Activated naive CD8-positive, alpha-beta T cell (primary cell): ENCODE results near the gene RRP15.
"Not testable (repeated sequence)": the region's sequence is repeated elsewhere in the genome, so short reads cannot be mapped to it uniquely, and the experiment has no call there.

Source experiments
- H3K27ac Mint-ChIP-seq: one replicate; pipeline ENCODE4 v1.8.0; 2021; ENCODE audit warnings: mixed read lengths
- H3K27me3 Mint-ChIP-seq: one replicate; pipeline ENCODE4 v1.8.0; 2021; ENCODE audit warnings: mixed read lengths
- H3K36me3 Mint-ChIP-seq: one replicate; pipeline ENCODE4 v1.8.0; 2021; ENCODE audit warnings: mixed read lengths
- H3K4me1 Mint-ChIP-seq: one replicate; pipeline ENCODE4 v1.8.0; 2021; ENCODE audit warnings: low read depth, mixed read lengths
- H3K4me3 Mint-ChIP-seq: one replicate; pipeline ENCODE4 v1.8.0; 2021; ENCODE audit warnings: mild to moderate bottlenecking, mixed read lengths
- H3K9me3 Mint-ChIP-seq: one replicate; pipeline ENCODE4 v1.8.0; 2021; ENCODE audit warnings: low read depth, mixed read lengths

Gene RRP15

DNA sequence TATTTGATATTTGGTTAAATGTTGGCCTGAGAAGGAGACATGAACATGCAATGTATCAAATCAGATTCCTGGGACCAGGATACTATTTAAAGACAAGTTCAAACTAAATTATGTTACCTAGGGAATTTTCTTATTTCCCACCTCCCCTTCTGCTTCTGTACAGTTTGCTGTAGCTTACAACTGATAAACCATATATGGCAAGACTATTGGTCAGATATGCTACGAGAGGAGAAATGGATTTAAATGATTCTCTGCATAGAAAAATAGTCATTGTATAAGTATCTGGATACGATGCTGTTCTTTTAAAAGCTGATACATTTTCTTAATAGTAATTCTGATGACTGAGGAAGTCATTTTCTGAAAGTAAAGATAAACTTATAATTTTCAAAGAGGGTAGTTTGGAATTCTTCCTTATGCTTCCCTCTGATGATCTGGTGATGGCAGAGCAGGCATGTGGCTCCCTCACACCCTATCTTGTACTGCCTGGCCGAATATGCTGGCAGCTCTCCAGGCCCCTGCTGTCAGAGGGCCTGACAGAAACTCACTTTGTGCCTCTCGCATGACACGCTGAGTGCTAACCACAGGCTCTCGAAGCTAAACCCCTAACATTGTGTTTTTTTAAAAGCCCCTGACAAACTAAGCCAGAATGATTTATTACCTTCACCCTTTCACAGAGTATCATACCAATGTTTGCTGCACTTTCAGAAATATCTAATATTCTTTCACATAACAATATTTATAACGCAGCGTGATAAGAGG lies 19.4 kb downstream of the RRP15 start:
- Mint-ChIP-seq H3K4me1 (peaks cover 5% of the 10 kb centered on the region), H3K36me3 (peaks cover 15% of the 10 kb centered on the region), H3K9me3 (no peaks in the 10 kb centered on the region), H3K4me3 (no peak overlapping the region), H3K27me3 (no peaks in the 10 kb centered on the region), H3K27ac (no peak overlapping the region)

DNA sequence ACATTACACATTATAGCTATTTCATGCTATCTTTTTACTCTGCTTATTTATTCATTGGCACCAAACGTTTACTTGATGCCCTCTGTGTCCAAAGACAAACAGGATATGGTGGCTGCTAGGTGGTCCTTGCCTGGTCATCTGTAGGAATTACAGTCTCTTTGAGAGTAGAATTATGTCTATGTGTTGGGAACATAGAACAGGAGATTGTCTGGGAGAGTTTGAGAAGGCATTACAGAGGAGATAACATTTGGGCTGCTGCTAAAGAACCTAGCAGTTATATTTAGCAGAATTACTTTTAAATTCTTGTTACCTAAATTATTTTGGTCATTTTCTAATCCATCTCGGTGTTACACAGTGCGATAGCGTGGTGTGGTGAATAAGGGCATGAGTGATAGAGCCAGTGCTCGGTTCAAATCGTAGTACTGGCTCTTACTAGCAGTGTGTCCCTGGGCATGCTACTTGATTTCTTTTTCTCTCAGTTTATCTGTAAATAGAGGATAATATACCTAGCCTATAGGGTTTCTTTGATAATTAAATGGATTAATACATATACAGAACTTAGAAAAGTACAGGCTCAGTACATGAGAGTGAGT lies 20.5 kb downstream of the RRP15 start:
- Mint-ChIP-seq H3K27ac (no peak overlapping the region), H3K9me3 (no peaks in the 10 kb centered on the region), H3K36me3 (peaks cover 18% of the 10 kb centered on the region), H3K4me3 (no peak overlapping the region), H3K27me3 (no peaks in the 10 kb centered on the region), H3K4me1 (peaks cover 3% of the 10 kb centered on the region)

DNA sequence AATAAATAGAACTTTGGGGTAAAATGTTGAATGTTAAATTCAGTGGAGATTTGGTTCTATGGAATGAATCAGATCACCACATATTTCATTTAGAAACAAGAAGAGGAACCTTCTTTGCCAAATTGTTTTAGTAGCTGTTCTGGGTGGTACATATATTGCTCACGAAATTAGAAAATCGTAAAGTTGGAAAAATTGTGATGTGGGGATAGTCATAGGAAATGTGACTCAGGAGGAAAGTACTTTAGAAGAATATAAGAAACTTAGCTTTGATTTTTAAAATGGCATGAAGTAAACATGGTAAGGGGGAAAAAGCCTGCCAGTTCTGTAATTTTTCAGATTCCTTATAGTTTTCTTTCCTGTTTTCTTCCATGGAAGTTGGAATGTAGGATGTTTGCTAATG lies 27.4 kb downstream of the RRP15 start:
- peaks cover 15% of the 10 kb centered on the region for H3K36me3 Mint-ChIP-seq
- no peaks in the 10 kb centered on the region for H3K9me3 Mint-ChIP-seq
- H3K4me3 Mint-ChIP-seq: no peak overlapping the region
- H3K27ac Mint-ChIP-seq: no peak overlapping the region
- H3K27me3 Mint-ChIP-seq: no peaks in the 10 kb centered on the region
- peaks cover 5% of the 10 kb centered on the region for H3K4me1 Mint-ChIP-seq

DNA sequence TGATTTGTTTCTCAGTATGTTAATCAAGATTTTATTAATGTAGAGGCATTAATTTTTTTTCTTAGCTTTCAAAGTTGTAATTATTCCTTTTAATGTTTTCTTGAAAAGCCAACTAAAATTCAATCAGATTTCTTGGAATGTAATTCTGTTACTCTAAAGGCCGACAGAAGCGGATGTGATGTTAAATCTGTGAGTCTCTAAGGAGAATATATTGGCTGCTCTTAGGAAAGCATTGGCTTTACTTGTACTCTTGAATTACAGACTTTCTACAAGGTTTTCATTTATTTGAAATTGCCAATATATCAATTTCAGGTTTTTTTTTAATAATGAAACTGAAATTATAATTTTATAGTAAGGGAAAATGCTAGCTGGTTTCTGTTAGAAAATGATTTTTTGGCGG lies 29.2 kb downstream of the RRP15 start:
- no peak overlapping the region for H3K27ac Mint-ChIP-seq
- H3K36me3 Mint-ChIP-seq: peaks cover 11% of the 10 kb centered on the region
- no peak overlapping the region for H3K4me3 Mint-ChIP-seq
- no peaks in the 10 kb centered on the region for H3K9me3 Mint-ChIP-seq
- H3K4me1 Mint-ChIP-seq: peaks cover 5% of the 10 kb centered on the region
- H3K27me3 Mint-ChIP-seq: no peaks in the 10 kb centered on the region

DNA sequence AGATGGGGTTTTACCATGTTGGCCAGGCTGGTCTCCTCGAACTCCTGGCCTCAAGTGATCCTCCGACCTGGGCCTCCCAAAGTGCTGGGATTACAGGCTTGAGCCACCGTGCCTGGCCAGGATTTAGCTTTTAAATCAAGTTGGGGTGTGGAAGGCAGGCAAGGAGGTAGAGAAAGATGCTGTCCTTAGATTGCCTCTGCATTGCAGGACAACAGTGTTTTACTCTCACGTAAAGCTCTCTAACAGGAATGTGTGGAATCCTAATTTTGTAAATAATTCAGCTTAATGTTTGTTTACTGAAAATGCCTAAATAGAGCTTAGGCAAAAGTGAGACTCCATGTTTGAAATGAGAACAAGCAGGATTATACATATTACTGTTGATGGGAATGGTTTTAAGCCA lies 30.5 kb downstream of the RRP15 start:
- H3K27me3 Mint-ChIP-seq: no peaks in the 10 kb centered on the region
- H3K4me3 Mint-ChIP-seq: no peak overlapping the region
- H3K36me3 Mint-ChIP-seq: peaks cover 9% of the 10 kb centered on the region
- H3K4me1 Mint-ChIP-seq: peaks cover 5% of the 10 kb centered on the region
- no peak overlapping the region for H3K27ac Mint-ChIP-seq
- no peaks in the 10 kb centered on the region for H3K9me3 Mint-ChIP-seq

DNA sequence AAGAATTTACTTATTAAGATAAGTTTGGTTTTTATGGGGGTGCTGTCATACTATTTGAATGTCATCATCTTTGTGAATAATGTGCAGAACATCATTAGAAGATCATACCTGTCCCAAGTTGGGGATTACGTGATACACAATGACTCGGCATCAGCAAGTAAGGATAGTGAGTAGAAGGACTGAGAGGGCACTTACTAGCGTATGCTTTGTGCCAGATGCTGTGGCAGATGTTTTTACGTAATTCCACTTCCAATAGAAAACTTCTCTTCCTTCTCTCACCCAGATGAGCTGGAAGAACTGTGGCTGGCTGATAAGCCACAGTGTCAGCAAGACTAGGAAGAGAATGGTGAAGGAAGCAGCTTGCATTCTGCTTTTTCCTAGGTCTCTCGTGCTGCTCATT lies 32.0 kb downstream of the RRP15 start:
- H3K4me3 Mint-ChIP-seq: no peak overlapping the region
- no peaks in the 10 kb centered on the region for H3K9me3 Mint-ChIP-seq
- peaks cover 9% of the 10 kb centered on the region for H3K36me3 Mint-ChIP-seq
- peaks cover 5% of the 10 kb centered on the region for H3K4me1 Mint-ChIP-seq
- H3K27me3 Mint-ChIP-seq: no peaks in the 10 kb centered on the region
- peak overlapping the region; percentile 34 for H3K27ac Mint-ChIP-seq

DNA sequence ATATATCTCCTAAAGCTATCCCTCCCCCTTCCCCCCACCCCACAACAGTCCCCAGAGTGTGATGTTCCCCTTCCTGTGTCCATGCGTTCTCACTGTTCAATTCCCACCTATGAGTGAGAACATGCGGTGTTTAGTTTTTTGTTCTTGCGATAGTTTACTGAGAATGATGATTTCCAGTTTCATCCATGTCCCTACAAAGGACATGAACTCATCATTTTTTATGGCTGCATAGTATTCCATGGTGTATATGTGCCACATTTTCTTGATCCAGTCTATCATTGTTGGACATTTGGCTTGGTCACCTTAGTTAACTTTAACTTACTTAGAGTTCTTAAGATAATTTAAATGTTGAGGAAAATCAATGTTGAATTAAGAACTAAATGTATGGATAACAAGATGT lies 35.1 kb downstream of the RRP15 start:
- not testable (repeated sequence) for H3K36me3 Mint-ChIP-seq, H3K4me3 Mint-ChIP-seq, H3K27ac Mint-ChIP-seq, H3K9me3 Mint-ChIP-seq, H3K27me3 Mint-ChIP-seq, H3K4me1 Mint-ChIP-seq

DNA sequence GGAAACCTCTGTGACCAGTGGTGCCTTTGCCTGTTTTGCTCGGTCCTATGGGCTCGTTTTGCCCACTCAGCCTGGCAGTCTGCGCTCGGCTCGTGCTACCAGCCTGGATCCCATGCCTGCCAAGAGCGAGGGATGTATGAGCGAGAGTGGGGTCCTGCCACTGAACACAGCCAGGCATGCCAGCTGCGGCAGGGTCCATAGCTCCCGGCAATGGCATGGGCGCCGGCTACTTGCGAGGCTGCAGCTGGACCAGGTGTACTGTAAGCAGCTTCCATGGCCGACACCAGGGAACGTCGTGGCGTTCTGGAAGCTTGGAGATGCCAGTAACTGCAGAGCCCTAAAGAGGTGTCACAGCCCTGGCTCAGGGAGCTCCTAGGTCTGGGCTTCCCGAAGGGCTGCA lies 37.7 kb downstream of the RRP15 start:
- Mint-ChIP-seq H3K27ac (no peak overlapping the region), H3K27me3 (no peaks in the 10 kb centered on the region), H3K9me3 (no peaks in the 10 kb centered on the region), H3K4me1 (no peaks in the 10 kb centered on the region), H3K4me3 (no peak overlapping the region), H3K36me3 (peaks cover 3% of the 10 kb centered on the region)

DNA sequence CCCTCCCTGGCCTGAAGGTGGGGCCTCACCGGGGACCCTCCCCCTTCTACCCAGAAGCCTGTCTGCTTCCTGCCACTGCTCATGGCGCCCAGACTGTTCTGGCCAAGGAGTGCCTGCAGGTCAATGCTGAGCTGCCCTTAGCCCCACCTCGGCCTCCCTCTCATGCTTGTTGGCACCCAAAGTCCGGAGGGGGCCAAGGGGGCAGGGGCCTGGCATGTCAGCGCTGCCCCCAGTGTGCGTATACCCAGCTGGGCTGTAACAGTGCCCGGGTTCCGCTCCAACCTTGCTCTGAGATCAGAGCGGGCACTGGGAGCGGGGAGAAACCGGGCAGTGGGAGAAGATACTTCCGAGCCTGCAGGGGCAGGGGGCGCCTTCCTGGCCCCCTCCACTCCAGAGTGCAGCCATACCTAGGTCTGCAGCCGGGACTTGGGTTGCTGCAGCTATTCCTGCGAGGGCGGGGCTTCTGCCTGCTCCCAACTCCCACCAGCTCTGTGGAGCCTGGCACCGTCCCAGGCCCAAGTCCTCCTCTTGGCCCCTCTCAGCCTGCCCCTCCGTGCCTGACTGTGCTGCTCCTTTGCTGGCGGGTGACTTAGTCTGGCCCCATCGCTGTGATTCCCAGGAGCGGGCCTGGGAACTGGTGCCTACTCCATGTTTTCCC lies 38.6 kb downstream of the RRP15 start:
- Mint-ChIP-seq H3K36me3 (peaks cover 3% of the 10 kb centered on the region), H3K4me1 (no peaks in the 10 kb centered on the region), H3K27ac (no peak overlapping the region), H3K27me3 (no peaks in the 10 kb centered on the region), H3K9me3 (no peaks in the 10 kb centered on the region), H3K4me3 (no peak overlapping the region)

DNA sequence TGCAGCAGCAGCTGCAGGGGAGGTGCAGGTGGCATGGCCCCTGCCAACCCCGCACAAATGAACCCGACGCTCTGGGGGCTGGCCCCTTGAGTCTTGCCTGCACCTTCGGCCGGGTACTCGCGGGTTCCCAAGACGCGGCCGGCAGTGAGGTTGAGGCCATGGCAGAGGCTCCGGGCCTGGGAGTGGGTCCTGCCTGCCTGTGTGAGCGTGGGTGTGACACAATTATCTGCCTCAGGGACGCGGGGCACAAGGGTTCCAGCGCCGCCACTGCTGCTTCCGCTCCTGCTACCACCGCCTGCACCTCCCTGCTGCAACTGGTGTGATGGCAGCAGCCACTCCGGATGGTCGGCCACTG lies 39.1 kb downstream of the RRP15 start:
- Mint-ChIP-seq H3K27ac (no peak overlapping the region), H3K9me3 (no peaks in the 10 kb centered on the region), H3K27me3 (no peaks in the 10 kb centered on the region), H3K4me1 (no peaks in the 10 kb centered on the region), H3K4me3 (no peak overlapping the region), H3K36me3 (peaks cover 3% of the 10 kb centered on the region)

DNA sequence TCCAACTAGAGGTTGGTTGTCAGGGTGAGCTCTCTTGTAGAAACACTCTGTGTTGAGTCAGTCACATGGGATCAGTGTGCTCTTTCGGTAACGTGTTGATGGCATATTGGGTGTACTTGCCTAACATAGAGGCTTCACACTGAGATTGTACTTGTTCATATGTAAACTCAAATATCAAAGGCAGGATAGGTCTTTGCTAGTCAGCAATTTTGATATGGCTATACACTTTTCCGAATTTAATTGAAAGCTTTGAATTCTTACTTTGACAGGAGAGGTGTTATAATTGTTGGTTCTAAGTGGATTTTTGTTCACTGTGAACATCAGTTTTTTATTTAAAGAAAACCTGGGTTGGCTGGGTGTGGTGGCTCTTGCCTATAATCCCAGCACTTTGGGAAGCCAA lies 43.7 kb downstream of the RRP15 start:
- no peaks in the 10 kb centered on the region for H3K27me3 Mint-ChIP-seq
- H3K27ac Mint-ChIP-seq: peak overlapping the region; percentile 13
- no peak overlapping the region for H3K4me3 Mint-ChIP-seq
- no peaks in the 10 kb centered on the region for H3K9me3 Mint-ChIP-seq
- H3K36me3 Mint-ChIP-seq: peaks cover 9% of the 10 kb centered on the region
- no peaks in the 10 kb centered on the region for H3K4me1 Mint-ChIP-seq

DNA sequence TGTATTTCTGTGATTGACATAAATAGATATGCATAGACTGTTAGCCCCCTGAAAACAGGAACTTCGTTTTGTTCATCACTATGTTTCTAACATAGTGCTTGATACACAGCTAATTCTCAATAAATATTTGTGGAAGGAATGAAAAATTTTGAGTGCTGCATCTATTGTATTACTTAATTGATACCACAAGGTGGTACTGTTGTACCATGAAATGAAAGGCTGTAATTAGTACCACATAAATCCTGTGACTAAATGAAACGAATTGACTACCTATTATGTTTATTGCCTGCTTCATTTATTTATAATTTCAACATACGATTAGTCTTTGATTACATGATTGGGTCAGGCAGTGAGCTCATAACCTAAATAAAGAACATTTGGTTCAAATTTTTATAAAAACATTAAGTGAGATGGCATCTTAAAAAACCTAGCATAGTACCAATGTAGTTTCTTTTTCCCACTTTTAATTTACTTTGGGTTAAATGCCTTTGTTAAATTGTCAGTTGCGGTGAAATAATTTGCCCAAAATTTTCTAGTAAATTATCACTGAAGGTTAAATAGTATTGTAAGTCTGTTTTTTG lies 45.0 kb downstream of the RRP15 start:
- Mint-ChIP-seq H3K4me1 (no peaks in the 10 kb centered on the region), H3K4me3 (no peak overlapping the region), H3K36me3 (peaks cover 13% of the 10 kb centered on the region), H3K9me3 (no peaks in the 10 kb centered on the region), H3K27me3 (no peaks in the 10 kb centered on the region), H3K27ac (no peak overlapping the region)

DNA sequence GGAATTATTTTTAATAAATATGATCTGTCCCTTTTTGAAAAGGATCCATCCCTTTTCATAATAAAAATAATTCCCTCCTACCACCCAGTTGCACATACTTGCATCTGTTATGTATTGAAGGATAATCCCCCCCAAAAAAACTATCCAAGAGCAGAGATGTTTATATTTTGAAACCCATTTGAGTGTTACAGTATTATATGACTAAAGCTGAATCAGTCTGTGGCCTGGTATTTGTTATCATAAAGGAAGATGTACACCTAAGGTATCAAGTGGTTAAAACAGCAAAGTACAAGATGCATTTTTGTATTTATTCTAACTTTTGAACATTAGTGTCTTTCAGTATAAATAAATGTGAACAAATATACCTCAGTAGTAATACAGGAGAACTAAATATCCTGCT lies 47.3 kb downstream of the RRP15 start:
- no peaks in the 10 kb centered on the region for H3K9me3 Mint-ChIP-seq
- H3K4me3 Mint-ChIP-seq: no peak overlapping the region
- peaks cover 13% of the 10 kb centered on the region for H3K36me3 Mint-ChIP-seq
- no peak overlapping the region for H3K27ac Mint-ChIP-seq
- H3K27me3 Mint-ChIP-seq: no peaks in the 10 kb centered on the region
- H3K4me1 Mint-ChIP-seq: no peaks in the 10 kb centered on the region

DNA sequence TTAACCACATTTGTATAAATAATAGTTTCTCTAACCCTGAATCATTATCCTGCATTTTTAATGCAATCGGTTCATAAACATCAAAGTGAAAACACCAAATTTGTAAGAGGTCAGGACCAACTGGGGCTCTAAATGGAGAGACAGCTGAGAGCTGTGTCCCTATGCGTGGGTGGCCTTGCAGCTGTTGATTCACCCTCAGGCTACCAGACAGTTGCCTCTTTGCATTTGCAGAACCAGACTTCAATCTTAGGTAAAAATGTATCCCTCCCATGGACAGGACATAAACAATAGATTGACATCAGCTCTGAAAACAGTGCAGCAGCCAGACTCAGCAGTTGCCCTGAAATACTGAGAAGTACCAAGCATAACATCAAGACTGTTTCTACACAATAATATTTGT lies 51.2 kb downstream of the RRP15 start:
- no peaks in the 10 kb centered on the region for H3K4me1 Mint-ChIP-seq
- no peak overlapping the region for H3K27ac Mint-ChIP-seq
- no peaks in the 10 kb centered on the region for H3K9me3 Mint-ChIP-seq
- H3K4me3 Mint-ChIP-seq: no peak overlapping the region
- peaks cover 4% of the 10 kb centered on the region for H3K27me3 Mint-ChIP-seq
- H3K36me3 Mint-ChIP-seq: peaks cover 22% of the 10 kb centered on the region

DNA sequence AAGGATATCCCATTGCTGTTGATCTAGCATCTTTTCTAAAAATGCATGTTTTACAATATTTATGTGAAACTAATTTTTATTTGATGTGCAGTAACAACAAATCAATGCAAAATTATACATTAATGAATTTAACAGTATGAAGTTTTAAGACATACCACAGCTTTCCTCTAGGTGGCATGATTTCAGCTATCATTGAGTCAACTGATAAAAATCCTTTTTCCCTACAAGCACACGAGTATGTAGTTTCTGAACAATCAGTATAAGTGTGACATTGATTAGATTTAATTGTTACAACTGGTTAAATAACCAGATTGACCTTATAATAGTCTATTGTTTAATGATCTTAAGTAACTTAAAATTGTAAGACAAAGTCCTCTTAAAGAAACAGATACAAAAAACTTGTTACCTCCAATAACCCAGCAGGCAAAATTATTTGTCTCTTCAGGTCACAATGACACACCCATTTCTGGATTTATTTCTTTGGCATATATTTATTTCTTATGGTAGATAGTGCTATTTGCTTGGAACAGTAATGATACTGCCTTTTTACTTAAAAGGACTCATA lies 54.3 kb downstream of the RRP15 start:
- Mint-ChIP-seq H3K36me3 (peaks cover 24% of the 10 kb centered on the region), H3K27ac (no peak overlapping the region), H3K4me1 (no peaks in the 10 kb centered on the region), H3K27me3 (peaks cover 11% of the 10 kb centered on the region), H3K9me3 (no peaks in the 10 kb centered on the region), H3K4me3 (no peak overlapping the region)
